HepG2 (cell line): Measurements from ENCODE around the gene DPEP2NB. TPM values are rescaled to one million over a fixed set of nuclear protein-coding genes. Genes with fewer than 3 reads are reported as not detected.

Experiments used
- ATAC-seq: fragments of 200-7000 bp; cut with Tn5 transposase; 3 replicates; pipeline ENCODE4 v1.9.1; 2020; ENCODE audit warnings: mild to moderate bottlenecking, moderate library complexity
- BruUV-seq: library from RNA; stranded (reverse); fragments of 400-500 nt; replicated peaks from 2 replicates; lab custom pipeline; 2021; lab: Mats Ljungman, UMichigan
- CTCF ChIA-PET: fragments of 300-600 bp; formaldehyde crosslinking; extraction: SDS; loops from one replicate; lab custom pipeline; 2021; ENCODE audit warnings: low total read pairs, inconsistent platforms, low intra/inter-chr PET ratio; lab: Yijun Ruan, JAX
- POLR2A ChIA-PET: fragments of 350-600 bp; sonication (Branson Sonifier 250); formaldehyde crosslinking; loops from one replicate; lab custom pipeline; 2020; ENCODE audit warnings: antibody characterized with exemption, inconsistent platforms; lab: Yijun Ruan, JAX
- DNase-seq: peaks from one replicate; pipeline ENCODE4 v3.0.0-alpha.2; 2015; ENCODE audit warnings: low spot score
- FAIRE-seq: peaks from 3 replicates; lab custom pipeline; 2011; peaks lifted over from hg19 to GRCh38; lab: Jason Lieb, UNC
- H2AFZ ChIP-seq: one replicate; pipeline ENCODE4 v1.6.1; 2011; ENCODE audit warnings: low read length, inconsistent platforms
- H3K27ac ChIP-seq: fragments of 300-600 bp; 3 replicates; pipeline ENCODE4 v1.8.0; 2011; ENCODE audit warnings: mixed run types, mild to moderate bottlenecking, mixed read lengths, low read length, inconsistent platforms; ENCODE audit not compliant: insufficient read depth; ENCODE audit errors: extremely low read length
- H3K27me3 ChIP-seq, 2 experiments: fragments of 200-600 bp in 1 of 2; 2 replicates in 1 of 2; 3 replicates in 1 of 2; pipeline versions ENCODE4 v1.6.0 to v1.8.0; 2011; ENCODE audit warnings: low read length in 2 of 2, mild to moderate bottlenecking in 2 of 2, moderate library complexity in 2 of 2, inconsistent platforms in 1 of 2; ENCODE audit not compliant: insufficient read depth in 2 of 2, control insufficient read depth in 1 of 2
- H3K36me3 ChIP-seq, 2 experiments: fragments of 200-600 bp in 1 of 2; replicated peaks in 1 of 2; 2 replicates in 1 of 2; 3 replicates in 1 of 2; pipeline versions ENCODE4 v1.5.1 to v1.8.0; 2011; ENCODE audit warnings: low read length in 2 of 2, inconsistent platforms in 1 of 2; ENCODE audit not compliant: insufficient read depth in 2 of 2, control insufficient read depth in 1 of 2
- H3K4me1 ChIP-seq: 2 replicates; pipeline ENCODE4 v1.5.1; 2012; ENCODE audit warnings: low read length, inconsistent platforms; ENCODE audit not compliant: insufficient read depth
- H3K4me2 ChIP-seq: 2 replicates; pipeline ENCODE4 v1.6.0; 2011; ENCODE audit warnings: low read depth, low read length, inconsistent platforms
- H3K4me3 ChIP-seq, 3 experiments: fragments of 200-600 bp in 1 of 3; sonication (generic), shearing (Covaris generic) in 1 of 3; replicated peaks in 1 of 3; 2 replicates each; pipeline ENCODE4 v1.5.1; 2011 to 2016; ENCODE audit warnings: low read length in 3 of 3, inconsistent platforms in 2 of 3, low read depth in 2 of 3, mild to moderate bottlenecking in 2 of 3, control low read depth in 1 of 3, mixed read lengths in 1 of 3; ENCODE audit not compliant: insufficient read depth in 1 of 3
- H3K79me2 ChIP-seq: one replicate; pipeline ENCODE4 v1.6.1; 2011; ENCODE audit warnings: low read length, inconsistent platforms; ENCODE audit not compliant: insufficient read depth
- H3K9ac ChIP-seq: 2 replicates; pipeline ENCODE4 v1.6.0; 2011; ENCODE audit warnings: mild to moderate bottlenecking, low read depth, low read length, inconsistent platforms; ENCODE audit not compliant: insufficient read depth
- H3K9me3 ChIP-seq: 2 replicates; pipeline ENCODE4 v1.5.1; 2012; ENCODE audit warnings: mild to moderate bottlenecking, low read length
- H4K20me1 ChIP-seq: 2 replicates; pipeline ENCODE4 v1.6.0; 2011; ENCODE audit warnings: inconsistent platforms, mild to moderate bottlenecking, low read length, moderate library complexity; ENCODE audit not compliant: insufficient read depth
- FOSL2 ChIP-seq: sonication (generic); formaldehyde crosslinking; IDR thresholded peaks from 2 replicates; pipeline ENCODE4 v1.4.0; 2020; ENCODE audit warnings: missing genetic modification reagents
- HOXA3 ChIP-seq: sonication (generic); formaldehyde crosslinking; IDR thresholded peaks from 2 replicates; pipeline ENCODE4 v1.5.0; 2020; ENCODE audit warnings: missing genetic modification reagents
- MLXIP ChIP-seq: sonication (generic); formaldehyde crosslinking; IDR thresholded peaks from 2 replicates; pipeline ENCODE4 v1.9.0; 2021; ENCODE audit warnings: missing genetic modification reagents, borderline replicate concordance
- TAF15 ChIP-seq: fragments of 200-400 bp; formaldehyde crosslinking; IDR thresholded peaks from one replicate; pipeline ENCODE4 v1.6.1; 2018; ENCODE audit warnings: mild to moderate bottlenecking, low read depth, low read length; ENCODE audit not compliant: poor library complexity, severe bottlenecking
- ZBTB33 ChIP-seq: sonication (generic); formaldehyde crosslinking; IDR thresholded peaks from 2 replicates; pipeline ENCODE4 v1.4.0; 2020; ENCODE audit warnings: missing genetic modification reagents
- ZNF768 ChIP-seq: sonication (generic); formaldehyde crosslinking; IDR thresholded peaks from 2 replicates; pipeline ENCODE4 v1.4.0; 2020; ENCODE audit warnings: missing genetic modification reagents
- WGBS: methylation state at CpG from one replicate; pipeline ENCODE4 v1.1.6; 2017; ENCODE audit warnings: low lambda C conversion rate; 5-methylcytosine and 5-hydroxymethylcytosine counted together
- in situ Hi-C: cut with HindIII; loops from 2 replicates; pipeline ENCODE4 v1.10.0; 2017; ENCODE audit warnings: low pct_unique_long_range_greater_than_20kb; ENCODE audit not compliant: extremely low pct_ligation_motif_present
- intact Hi-C: fragments of 100-400 bp; cut with micrococcal nuclease; formaldehyde crosslinking; loops from one replicate; pipeline ENCODE4 v1.10.0; 2022; ENCODE audit not compliant: unreplicated experiment
- polyA plus RNA-seq, 8 experiments: library from polyadenylated mRNA; depleted of rRNA in 3 of 8; stranded (reverse) in 7 of 8; unstranded in 1 of 8; fragments of >200 nt; fragmentation: Illumina TruSeq in 4 of 8; extraction: Trizol in 4 of 8; gene quantifications; 2 replicates each; pipeline versions ENCODE4 v1.2.1 to v1.2.3, GENCODE V29; 2011 to 2016; ENCODE audit warnings: low read depth in 4 of 8, missing spikeins in 1 of 8, mixed read lengths in 1 of 8; ENCODE audit not compliant: insufficient read depth in 1 of 8
- total RNA-seq, 5 experiments: library from RNA; depleted of rRNA; stranded (reverse); fragments of >200 nt; fragmentation: Illumina TruSeq; extraction: Trizol; gene quantifications; 2 replicates each; pipeline ENCODE4 v1.2.3, GENCODE V29; 2016; ENCODE audit warnings: low read depth in 1 of 5

Gene DPEP2NB
- total and polyA plus RNA-seq, 2 of the 13 experiments (the other 11 are each of a cell fraction or from before 2014, with no cell fraction given) = not detected

- 90% methylated on average over 62 of the region's 62 CpGs for WGBS
Measured at GRCh38 chr16:67979955-67980678, 35.6 kb downstream of the DPEP2NB start, which contains the start of gene DPEP3. Gene DPEP3 (minus strand): TSS chr16:67980499. CDS start chr16:67980380, 119 bp downstream.

More at GRCh38 chr16:67979955-67980678, 35.6 kb downstream of the DPEP2NB start, which contains the start of gene DPEP3:
- no peak within 1 kb of the TSS for H2AFZ ChIP-seq
- ATAC-seq (no peak), DNase-seq (no peak), FAIRE-seq (no peak)
- ChIA-PET POLR2A (interaction anchor here (0.8 to 3.8 kb wide), 2 partner anchors 14 to 99 kb away, joined by 3 to 17 read pairs; no protein-coding TSS in a partner anchor), CTCF (no interaction called here)
- no peak within 1 kb of the TSS for H3K4me2 ChIP-seq
- H3K4me3 ChIP-seq = no peak within 1 kb of the TSS
- TF ChIP-seq ZNF768 (CRISPR knock-in tag) (peak; percentile 14; the same call in 1 of the 2 replicates), ZBTB33 (CRISPR knock-in tag) (peak; percentile 60; the same call in 1 of the 2 replicates), HOXA3 (CRISPR knock-in tag) (peak; percentile 26; the same call in 1 of the 2 replicates), TAF15 (no peak), MLXIP (no peak), FOSL2 (CRISPR knock-in tag) (no peak)
- no peak within 1 kb of the TSS for H3K9ac ChIP-seq
- no peaks in the 10 kb centered on the region for H4K20me1 ChIP-seq
- H3K9me3 ChIP-seq = no peaks in the 10 kb centered on the region
- H3K27ac ChIP-seq = no peak within 1 kb of the TSS
- H3K79me2 ChIP-seq = no peaks in the 10 kb centered on the region
- in situ Hi-C loops = no loop called here
- no peaks in the 10 kb centered on the region for H3K36me3 ChIP-seq
- peaks cover 54% of the 10 kb centered on the region for H3K4me1 ChIP-seq
- peaks cover 5 to 34% of the 10 kb centered on the region in 2 experiments; a peak in 4 of 5 replicates for H3K27me3 ChIP-seq
- no TSS peak for BruUV-seq
- intact Hi-C loops = no loop called here
